BLaER1 treated with 17β-estradiol and CSF1 and Interleukin-3, amounts not matched to agents 10 nM and 100 nM (cell line): ENCODE measurements around the gene OR8H2.
"Not testable (repeated sequence)": the region's sequence is repeated elsewhere in the genome, so short reads cannot be mapped to it uniquely, and the experiment has no call there.

Source experiments
- H3K27ac ChIP-seq, 11 experiments: shearing (Covaris generic); formaldehyde crosslinking; 2 replicates each; pipeline ENCODE4 v1.8.1; 2022
- H3K27me3 ChIP-seq, 11 experiments: shearing (Covaris generic); formaldehyde crosslinking; 2 replicates each; pipeline ENCODE4 v1.8.1; 2022
- H3K36me3 ChIP-seq, 11 experiments: shearing (Covaris generic); formaldehyde crosslinking; 2 replicates each; pipeline ENCODE4 v1.8.1; 2022
- H3K4me1 ChIP-seq, 10 experiments: shearing (Covaris generic); formaldehyde crosslinking; 2 replicates each; pipeline ENCODE4 v1.8.1; 2022
- H3K4me2 ChIP-seq, 11 experiments: shearing (Covaris generic); formaldehyde crosslinking; 2 replicates each; pipeline ENCODE4 v1.8.1; 2022
- H3K4me3 ChIP-seq, 10 experiments: shearing (Covaris generic); formaldehyde crosslinking; 2 replicates each; pipeline ENCODE4 v1.8.1; 2022
- H3K9ac ChIP-seq, 11 experiments: shearing (Covaris generic); formaldehyde crosslinking; 2 replicates each; pipeline ENCODE4 v1.8.1; 2022
- H3K9me3 ChIP-seq, 11 experiments: shearing (Covaris generic); formaldehyde crosslinking; replicated peaks in 1 of 11; 2 replicates each; pipeline ENCODE4 v1.8.1; 2022
- H4K20me1 ChIP-seq, 11 experiments: shearing (Covaris generic); formaldehyde crosslinking; 2 replicates each; pipeline ENCODE4 v1.8.1; 2022
- Cebpa-rat ChIP-seq, 11 experiments: shearing (Covaris generic); IDR thresholded peaks; 2 replicates each; pipeline ENCODE4 v1.8.1; 2022

OR8H2 gene

GRCh38 chr11:56103210-56103737 lies at the start of gene OR8H2:
Gene OR8H2, plus strand, starts transcription at chr11:56103687. Its CDS starts 1,356 bp downstream, at chr11:56105043.
- Histone ChIP-seq H4K20me1 (no peaks in the 10 kb centered on the region), H3K4me2 (no peak within 1 kb of the TSS), H3K9me3 (no peaks in the 10 kb centered on the region), H3K27me3 (no peaks in the 10 kb centered on the region), H3K4me1 (no peaks in the 10 kb centered on the region), H3K9ac (no peak within 1 kb of the TSS), H3K27ac (no peak within 1 kb of the TSS), H3K4me3 (no peak within 1 kb of the TSS), H3K36me3 (no peaks in the 10 kb centered on the region)
- no peak for TF ChIP-seq Cebpa-rat (IDR thresholded peaks at IDR 0.05)

- not testable (repeated sequence) for H3K4me1 ChIP-seq, H4K20me1 ChIP-seq, H3K9ac ChIP-seq, H3K4me2 ChIP-seq, H3K36me3 ChIP-seq, H3K27ac ChIP-seq, H3K4me3 ChIP-seq, H3K9me3 ChIP-seq, H3K27me3 ChIP-seq
Measured at GRCh38 chr11:56056366-56056765, 47.1 kb upstream of the OR8H2 start.

- not testable (repeated sequence) for H3K27me3 ChIP-seq, H3K9ac ChIP-seq, H3K9me3 ChIP-seq, H3K4me2 ChIP-seq, H4K20me1 ChIP-seq, H3K27ac ChIP-seq, H3K36me3 ChIP-seq, H3K4me1 ChIP-seq, H3K4me3 ChIP-seq
Measured at GRCh38 chr11:56057661-56058237, 45.7 kb upstream of the OR8H2 start.

GRCh38 chr11:56058260-56058780 lies 45.2 kb upstream of the OR8H2 start:
- not testable (repeated sequence) for H3K36me3 ChIP-seq, H3K4me1 ChIP-seq, H3K27ac ChIP-seq, H3K4me2 ChIP-seq, H3K9me3 ChIP-seq, H3K27me3 ChIP-seq, H4K20me1 ChIP-seq, H3K9ac ChIP-seq, H3K4me3 ChIP-seq

GRCh38 chr11:56066980-56067379 lies 36.5 kb upstream of the OR8H2 start:
- Histone ChIP-seq H4K20me1 (no peaks in the 10 kb centered on the region), H3K4me2 (no peak overlapping the region), H3K9ac (no peak overlapping the region), H3K27me3 (no peaks in the 10 kb centered on the region), H3K9me3 (no peaks in the 10 kb centered on the region), H3K4me1 (no peaks in the 10 kb centered on the region), H3K36me3 (no peaks in the 10 kb centered on the region), H3K4me3 (no peak overlapping the region), H3K27ac (no peak overlapping the region)
- no peak for TF ChIP-seq Cebpa-rat (IDR thresholded peaks at IDR 0.05)

- TF ChIP-seq Cebpa-rat (IDR thresholded peaks at IDR 0.05), result no peak
- Histone ChIP-seq H3K4me1 (no peaks in the 10 kb centered on the region), H3K36me3 (no peaks in the 10 kb centered on the region), H4K20me1 (no peaks in the 10 kb centered on the region), H3K4me2 (no peak overlapping the region), H3K9me3 (no peaks in the 10 kb centered on the region), H3K9ac (no peak overlapping the region), H3K27ac (no peak overlapping the region), H3K4me3 (no peak overlapping the region), H3K27me3 (no peaks in the 10 kb centered on the region)
Measured at GRCh38 chr11:56089697-56090096, 13.8 kb upstream of the OR8H2 start.

GRCh38 chr11:56093008-56093407 lies 10.5 kb upstream of the OR8H2 start, which contains the start of gene OR8I2:
Gene OR8I2, plus strand, starts transcription at chr11:56093308. Its CDS starts 0 bp downstream, at chr11:56093308.
- H4K20me1 ChIP-seq, result no peaks in the 10 kb centered on the region

GRCh38 chr11:56122073-56122472 lies 18.6 kb downstream of the OR8H2 start, which contains the start of gene OR8H3:
Gene OR8H3, plus strand, starts transcription at chr11:56122373. Its CDS starts 0 bp downstream, at chr11:56122373.
- no peaks in the 10 kb centered on the region for H3K36me3 ChIP-seq
- H3K4me1 ChIP-seq, result no peaks in the 10 kb centered on the region
- no peaks in the 10 kb centered on the region for H3K9me3 ChIP-seq
- no peaks in the 10 kb centered on the region for H3K27me3 ChIP-seq
- H3K4me2 ChIP-seq, result no peak within 1 kb of the TSS
- H3K4me3 ChIP-seq, result no peak within 1 kb of the TSS
- no peaks in the 10 kb centered on the region for H4K20me1 ChIP-seq
- no peak for TF ChIP-seq Cebpa-rat (IDR thresholded peaks at IDR 0.05)
- no peak within 1 kb of the TSS for H3K9ac ChIP-seq
- H3K27ac ChIP-seq, result no peak within 1 kb of the TSS

More at GRCh38 chr11:56093008-56093407, 10.5 kb upstream of the OR8H2 start, which contains the start of gene OR8I2:
- no peaks in the 10 kb centered on the region for H3K4me1 ChIP-seq
- no peaks in the 10 kb centered on the region for H3K36me3 ChIP-seq
- H3K27ac ChIP-seq, result no peak within 1 kb of the TSS
- TF ChIP-seq Cebpa-rat (IDR thresholded peaks at IDR 0.05), result no peak
- no peak within 1 kb of the TSS for H3K9ac ChIP-seq
- H3K27me3 ChIP-seq, result no peaks in the 10 kb centered on the region
- no peak within 1 kb of the TSS for H3K4me2 ChIP-seq
- no peaks in the 10 kb centered on the region for H3K9me3 ChIP-seq
- H3K4me3 ChIP-seq, result no peak within 1 kb of the TSS

- Histone ChIP-seq H3K4me2 (no peak within 1 kb of the TSS), H3K36me3 (no peaks in the 10 kb centered on the region), H4K20me1 (no peaks in the 10 kb centered on the region), H3K9me3 (no peaks in the 10 kb centered on the region), H3K9ac (no peak within 1 kb of the TSS), H3K27ac (no peak within 1 kb of the TSS), H3K27me3 (no peaks in the 10 kb centered on the region), H3K4me3 (no peak within 1 kb of the TSS), H3K4me1 (no peaks in the 10 kb centered on the region)
- TF ChIP-seq Cebpa-rat (IDR thresholded peaks at IDR 0.05), result no peak
Measured at GRCh38 chr11:56140151-56140661, 36.7 kb downstream of the OR8H2 start, which contains the start of gene OR8J3. Gene OR8J3, minus strand, starts transcription at chr11:56140201. Its CDS starts 2,483 bp downstream, at chr11:56137718.

- not testable (repeated sequence) for H4K20me1 ChIP-seq, H3K4me3 ChIP-seq, H3K27ac ChIP-seq, H3K4me1 ChIP-seq, H3K27me3 ChIP-seq, H3K4me2 ChIP-seq, H3K9me3 ChIP-seq, H3K36me3 ChIP-seq, H3K9ac ChIP-seq
Measured at GRCh38 chr11:56143681-56144080, 40.2 kb downstream of the OR8H2 start.
